ENCODE results near the gene FBN2.

FBN2 gene

DNA sequence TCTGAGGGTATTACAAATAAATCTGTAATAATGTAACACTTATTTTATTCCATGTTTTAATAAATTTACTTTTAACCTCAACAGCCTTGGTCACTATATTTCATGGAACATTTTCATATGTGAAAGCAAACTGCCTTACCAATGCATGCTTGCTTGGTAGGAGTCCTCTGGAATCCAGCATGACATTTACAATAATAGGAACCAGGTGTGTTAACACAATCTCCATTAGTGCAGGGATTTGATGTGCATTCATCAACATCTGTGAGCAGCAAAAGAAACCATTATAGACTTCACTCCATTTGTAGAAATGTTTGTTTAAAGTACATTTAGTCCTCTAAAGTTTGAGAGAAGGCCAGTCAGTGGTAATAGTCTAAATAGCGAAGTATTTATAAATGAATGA lies 159.4 kb downstream of the FBN2 start:
- Histone ChIP-seq H3K9me3 (ENCODE audit: insufficient read depth, low read depth, low read length) (no peaks in the 10 kb centered on the region), H3F3A (ENCODE audit: low read depth) (no peaks in the 10 kb centered on the region), H3K9ac (ENCODE audit: low read depth, low read length, poor library complexity, severe bottlenecking) (no peak overlapping the region), H4K20me1 (ENCODE audit: insufficient read depth, low read length, poor library complexity, severe bottlenecking) (no peaks in the 10 kb centered on the region), H3K4me3 (ENCODE audit: low read length, poor library complexity, severe bottlenecking) (no peak overlapping the region), H3K27me3 (ENCODE audit: insufficient read depth, low read length, poor library complexity, severe bottlenecking) (no peaks in the 10 kb centered on the region), H3K4me1 (ENCODE audit: insufficient read depth, low read length, poor library complexity, severe bottlenecking) (no peaks in the 10 kb centered on the region), H3K36me3 (ENCODE audit: insufficient read depth, low read length) (no peaks in the 10 kb centered on the region), H3K4me2 (ENCODE audit: low read depth, low read length, poor library complexity, severe bottlenecking) (no peak overlapping the region), H3K9me2 (replicated peaks; ENCODE audit: low read depth, low read length) (no peaks in the 10 kb centered on the region), H2AFZ (ENCODE audit: low read length) (no peak overlapping the region), H3K79me2 (ENCODE audit: insufficient read depth, low read length) (no peaks in the 10 kb centered on the region)
- TF ChIP-seq EZH2phosphoT487 (IDR thresholded peaks at IDR 0.05; ENCODE audit: borderline replicate concordance): no peak
- TF ChIP-seq, protein P1, sequence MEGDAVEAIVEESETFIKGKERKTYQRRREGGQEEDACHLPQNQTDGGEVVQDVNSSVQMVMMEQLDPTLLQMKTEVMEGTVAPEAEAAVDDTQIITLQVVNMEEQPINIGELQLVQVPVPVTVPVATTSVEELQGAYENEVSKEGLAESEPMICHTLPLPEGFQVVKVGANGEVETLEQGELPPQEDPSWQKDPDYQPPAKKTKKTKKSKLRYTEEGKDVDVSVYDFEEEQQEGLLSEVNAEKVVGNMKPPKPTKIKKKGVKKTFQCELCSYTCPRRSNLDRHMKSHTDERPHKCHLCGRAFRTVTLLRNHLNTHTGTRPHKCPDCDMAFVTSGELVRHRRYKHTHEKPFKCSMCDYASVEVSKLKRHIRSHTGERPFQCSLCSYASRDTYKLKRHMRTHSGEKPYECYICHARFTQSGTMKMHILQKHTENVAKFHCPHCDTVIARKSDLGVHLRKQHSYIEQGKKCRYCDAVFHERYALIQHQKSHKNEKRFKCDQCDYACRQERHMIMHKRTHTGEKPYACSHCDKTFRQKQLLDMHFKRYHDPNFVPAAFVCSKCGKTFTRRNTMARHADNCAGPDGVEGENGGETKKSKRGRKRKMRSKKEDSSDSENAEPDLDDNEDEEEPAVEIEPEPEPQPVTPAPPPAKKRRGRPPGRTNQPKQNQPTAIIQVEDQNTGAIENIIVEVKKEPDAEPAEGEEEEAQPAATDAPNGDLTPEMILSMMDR (conservative IDR thresholded peaks at IDR 0.05; ENCODE audit: low read length): no peak

DNA sequence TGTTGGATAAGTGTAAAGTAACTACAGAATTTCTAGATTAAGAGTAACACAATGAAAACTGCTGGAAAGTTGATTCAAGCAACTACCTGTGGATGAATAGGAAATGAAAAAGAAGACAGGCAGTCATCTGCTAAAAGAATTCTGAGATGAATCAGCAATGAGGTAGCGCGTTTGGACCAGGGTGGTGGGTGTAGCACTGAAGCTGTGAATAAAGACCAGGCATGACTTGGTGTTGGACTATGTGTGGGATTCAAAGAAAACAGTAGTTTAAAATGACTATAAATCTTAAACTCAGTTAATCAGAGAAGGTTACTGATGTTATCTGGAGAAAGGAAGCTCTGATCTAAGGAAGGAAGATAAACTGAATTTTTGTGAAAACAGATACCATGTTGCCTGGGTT lies 159.8 kb downstream of the FBN2 start:
- no peaks in the 10 kb centered on the region for H3K9me2 ChIP-seq (replicated peaks; ENCODE audit: low read depth, low read length)
- no peaks in the 10 kb centered on the region for H3K79me2 ChIP-seq (ENCODE audit: insufficient read depth, low read length)
- TF ChIP-seq, protein P1 (conservative IDR thresholded peaks at IDR 0.05; ENCODE audit: low read length): no peak
- no peak for TF ChIP-seq EZH2phosphoT487 (IDR thresholded peaks at IDR 0.05; ENCODE audit: borderline replicate concordance)
- no peaks in the 10 kb centered on the region for H4K20me1 ChIP-seq (ENCODE audit: insufficient read depth, low read length, poor library complexity, severe bottlenecking)
- H2AFZ ChIP-seq (ENCODE audit: low read length): no peak overlapping the region
- H3K27me3 ChIP-seq (ENCODE audit: insufficient read depth, low read length, poor library complexity, severe bottlenecking): no peaks in the 10 kb centered on the region
- no peak overlapping the region for H3K9ac ChIP-seq (ENCODE audit: low read depth, low read length, poor library complexity, severe bottlenecking)
- H3K4me1 ChIP-seq (ENCODE audit: insufficient read depth, low read length, poor library complexity, severe bottlenecking): no peaks in the 10 kb centered on the region
- no peak overlapping the region for H3K4me3 ChIP-seq (ENCODE audit: low read length, poor library complexity, severe bottlenecking)
- H3F3A ChIP-seq (ENCODE audit: low read depth): no peaks in the 10 kb centered on the region
- H3K36me3 ChIP-seq (ENCODE audit: insufficient read depth, low read length): no peaks in the 10 kb centered on the region
- H3K4me2 ChIP-seq (ENCODE audit: low read depth, low read length, poor library complexity, severe bottlenecking): no peak overlapping the region
- H3K9me3 ChIP-seq (ENCODE audit: insufficient read depth, low read depth, low read length): no peaks in the 10 kb centered on the region

DNA sequence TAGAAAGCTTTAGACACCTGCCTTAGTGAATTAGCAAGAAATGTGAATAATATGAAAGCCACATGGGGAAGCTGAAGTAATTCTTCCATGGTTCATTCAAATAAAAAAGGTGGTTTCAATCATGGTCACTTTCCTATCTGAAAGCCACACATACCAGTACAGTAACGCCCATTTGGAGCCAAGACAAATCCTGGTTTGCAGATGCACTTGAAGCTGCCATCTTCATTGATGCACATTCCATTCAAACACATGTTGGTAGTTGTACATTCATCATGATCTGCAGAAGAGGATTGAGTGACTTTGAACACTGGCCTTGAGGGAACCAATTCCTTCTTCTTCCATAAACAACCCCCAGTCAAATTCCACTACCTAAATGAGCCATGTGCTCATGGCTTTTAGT lies 161.5 kb downstream of the FBN2 start:
- H3K4me2 ChIP-seq (ENCODE audit: low read depth, low read length, poor library complexity, severe bottlenecking): no peak overlapping the region
- no peaks in the 10 kb centered on the region for H3K9me2 ChIP-seq (replicated peaks; ENCODE audit: low read depth, low read length)
- TF ChIP-seq, protein P1 (conservative IDR thresholded peaks at IDR 0.05; ENCODE audit: low read length): no peak
- TF ChIP-seq EZH2phosphoT487 (IDR thresholded peaks at IDR 0.05; ENCODE audit: borderline replicate concordance): no peak
- no peaks in the 10 kb centered on the region for H3K27me3 ChIP-seq (ENCODE audit: insufficient read depth, low read length, poor library complexity, severe bottlenecking)
- H2AFZ ChIP-seq (ENCODE audit: low read length): no peak overlapping the region
- H3K4me3 ChIP-seq (ENCODE audit: low read length, poor library complexity, severe bottlenecking): no peak overlapping the region
- H3K9ac ChIP-seq (ENCODE audit: low read depth, low read length, poor library complexity, severe bottlenecking): no peak overlapping the region
- no peaks in the 10 kb centered on the region for H3K9me3 ChIP-seq (ENCODE audit: insufficient read depth, low read depth, low read length)
- no peaks in the 10 kb centered on the region for H3K79me2 ChIP-seq (ENCODE audit: insufficient read depth, low read length)
- no peaks in the 10 kb centered on the region for H3K36me3 ChIP-seq (ENCODE audit: insufficient read depth, low read length)
- H4K20me1 ChIP-seq (ENCODE audit: insufficient read depth, low read length, poor library complexity, severe bottlenecking): no peaks in the 10 kb centered on the region
- H3F3A ChIP-seq (ENCODE audit: low read depth): no peaks in the 10 kb centered on the region
- no peaks in the 10 kb centered on the region for H3K4me1 ChIP-seq (ENCODE audit: insufficient read depth, low read length, poor library complexity, severe bottlenecking)

All from Loucy (cell line).